ENCODE results near the gene SLC2A10.
"Not testable (repeated sequence)": the region's sequence is repeated elsewhere in the genome, so short reads cannot be mapped to it uniquely, and the experiment has no call there.

SLC2A10 gene

DNA sequence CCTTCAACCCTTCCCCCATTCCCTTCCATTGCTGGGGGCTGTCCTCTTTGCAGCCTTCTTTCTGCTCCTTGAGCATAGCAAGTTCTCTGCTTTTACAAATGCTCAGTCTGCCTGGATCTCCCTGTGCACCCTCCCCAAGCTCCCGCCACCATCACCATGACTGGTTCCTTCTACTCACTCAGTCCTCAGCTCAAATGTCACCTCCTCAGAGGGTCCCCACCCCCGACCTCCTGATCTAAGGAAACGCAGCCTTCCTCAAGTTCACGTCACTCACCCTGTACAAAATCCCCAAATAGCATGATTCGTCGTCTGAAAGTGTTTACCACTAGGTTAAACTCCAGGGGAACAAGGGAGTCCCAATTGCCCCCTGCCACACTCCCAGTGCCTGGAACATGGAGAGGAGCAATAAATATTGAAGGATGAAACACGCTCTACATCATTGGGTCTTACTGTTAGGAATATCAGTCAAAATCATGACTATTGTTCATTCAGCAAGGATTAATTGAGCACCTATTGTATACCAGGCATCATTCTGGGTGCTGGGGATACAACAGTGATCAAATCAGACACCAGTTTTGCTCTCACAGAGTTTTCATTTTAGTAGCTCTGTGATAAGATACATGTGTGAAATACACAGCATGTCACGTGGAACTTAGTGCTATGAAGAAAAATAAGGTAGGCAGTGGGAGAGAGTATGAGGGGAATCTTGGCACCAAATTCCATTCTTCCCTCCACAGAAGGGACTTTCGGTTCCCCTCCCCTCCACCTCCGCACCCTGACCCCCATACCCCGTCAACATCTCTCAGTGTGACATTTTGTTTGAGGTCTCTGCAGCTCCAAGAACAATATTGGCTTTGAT is 35.8 kb upstream of the SLC2A10 start:
- TF ChIP-seq CTCF (conservative IDR thresholded peaks at IDR 0.05; ENCODE audit: control insufficient read depth, insufficient read depth, low read depth, low read length) = no peak
- DNase-seq (ENCODE audit: low read depth) = no peak
- H3K4me3 ChIP-seq (ENCODE audit: control insufficient read depth, low read depth, low read length) = no peak overlapping the region

DNA sequence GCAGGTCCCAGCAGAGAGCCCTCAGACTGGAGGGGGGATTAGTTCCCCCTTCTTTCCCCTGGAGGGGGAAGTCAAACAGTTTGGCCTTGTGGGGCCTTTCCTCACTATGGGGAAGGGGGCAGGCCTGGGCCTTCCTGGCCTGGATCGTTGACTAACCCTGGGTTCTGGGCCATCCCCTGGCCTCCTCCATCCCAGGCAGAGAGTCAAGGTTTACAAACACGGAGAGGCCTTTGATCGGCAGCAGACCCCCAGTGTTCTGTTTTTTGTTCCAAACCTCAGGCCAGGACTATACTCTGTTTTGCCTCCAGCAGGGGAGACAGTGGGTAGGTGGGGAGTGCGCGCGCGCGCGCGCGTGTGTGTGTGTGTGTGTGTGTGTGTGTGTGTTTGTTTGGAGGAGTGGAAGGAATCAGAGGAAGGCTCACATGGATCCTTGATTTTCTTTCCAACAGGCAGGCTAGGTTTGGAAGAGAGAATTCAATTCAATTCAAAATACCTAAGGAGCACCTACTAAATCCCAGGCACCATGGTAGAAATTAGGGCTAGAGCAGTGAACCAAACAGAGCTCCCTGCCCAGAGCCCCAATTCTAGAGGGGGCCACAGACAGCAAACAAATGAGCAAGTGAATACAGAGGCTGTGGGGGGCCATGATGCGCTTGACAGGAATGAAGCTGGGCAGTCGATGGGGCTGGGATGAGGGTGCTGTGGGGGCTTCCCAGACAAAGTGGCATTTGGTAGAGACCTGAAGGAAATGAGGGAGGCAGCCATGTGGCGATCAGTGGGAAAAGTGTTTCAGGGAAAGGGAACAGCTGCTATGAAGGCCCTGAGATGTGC is 35.0 kb upstream of the SLC2A10 start:
- no peak for DNase-seq (ENCODE audit: low read depth)
- H3K4me3 ChIP-seq (ENCODE audit: control insufficient read depth, low read depth, low read length) = no peak overlapping the region
- TF ChIP-seq CTCF (conservative IDR thresholded peaks at IDR 0.05; ENCODE audit: control insufficient read depth, insufficient read depth, low read depth, low read length) = no peak

DNA sequence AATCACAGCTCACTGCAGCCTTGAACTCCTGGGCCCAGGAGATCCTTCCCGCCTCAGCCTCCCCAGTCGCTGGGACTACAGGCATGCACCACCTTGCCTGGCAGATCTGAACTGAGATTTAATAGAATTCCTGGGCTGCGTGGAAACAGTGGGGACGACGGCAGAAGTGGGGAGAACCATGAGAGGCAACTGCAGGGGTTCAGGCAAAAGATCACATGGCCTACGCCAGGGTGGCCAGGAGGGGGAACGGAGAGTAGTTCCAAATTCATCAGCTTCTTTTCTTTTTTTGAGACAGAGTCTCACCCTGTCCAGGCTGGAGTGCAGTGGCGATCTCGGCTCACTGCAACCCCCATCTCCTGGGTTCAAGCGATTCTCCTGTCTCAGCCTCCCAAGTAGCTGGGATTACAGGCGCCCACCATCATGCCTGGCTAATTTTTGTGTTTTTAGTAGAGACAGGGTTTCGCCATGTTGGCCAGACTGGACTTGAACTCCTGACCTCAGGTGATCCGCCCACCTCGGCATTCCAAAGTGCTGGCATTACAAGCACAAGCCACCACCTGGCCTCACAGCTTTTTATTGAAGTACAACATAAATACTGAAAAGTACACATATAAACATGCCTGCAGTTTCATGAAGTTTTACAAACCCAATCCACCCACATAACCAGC is 32.7 kb upstream of the SLC2A10 start:
- DNase-seq (ENCODE audit: low read depth); H3K4me3 ChIP-seq (ENCODE audit: control insufficient read depth, low read depth, low read length): not testable (repeated sequence)

GRCh38 chr20:46677608-46678007 is 31.8 kb upstream of the SLC2A10 start:
- H3K4me3 ChIP-seq (ENCODE audit: control insufficient read depth, low read depth, low read length) = no peak overlapping the region
- TF ChIP-seq CTCF (conservative IDR thresholded peaks at IDR 0.05; ENCODE audit: control insufficient read depth, insufficient read depth, low read depth, low read length) = no peak
- no peak for DNase-seq (ENCODE audit: low read depth)

DNA sequence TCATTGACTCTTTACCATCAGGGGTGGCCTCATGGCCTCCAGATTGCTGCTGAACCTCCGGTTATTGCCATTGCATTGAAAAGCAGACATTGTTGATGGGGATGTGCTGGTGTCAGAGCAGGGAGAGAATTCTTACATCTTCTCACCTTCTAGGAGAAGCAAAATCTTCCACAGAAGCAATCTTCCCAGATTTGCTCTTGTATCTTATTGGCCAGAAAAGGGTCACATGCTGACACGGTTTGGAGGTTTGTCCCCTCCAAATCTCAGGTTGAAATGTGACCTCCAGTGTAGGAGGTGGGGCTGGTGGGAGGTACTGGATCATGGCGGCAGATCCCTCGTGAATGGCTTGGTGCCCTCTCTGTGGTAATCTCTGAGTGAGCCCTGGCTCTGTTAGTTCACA is 30.9 kb upstream of the SLC2A10 start:
- H3K4me3 ChIP-seq (ENCODE audit: control insufficient read depth, low read depth, low read length) = no peak overlapping the region
- DNase-seq (ENCODE audit: low read depth) = no peak
- TF ChIP-seq CTCF (conservative IDR thresholded peaks at IDR 0.05; ENCODE audit: control insufficient read depth, insufficient read depth, low read depth, low read length) = no peak

GRCh38 chr20:46680684-46681031 is 28.8 kb upstream of the SLC2A10 start:
- no peak overlapping the region for H3K4me3 ChIP-seq (ENCODE audit: control insufficient read depth, low read depth, low read length)
- TF ChIP-seq CTCF (conservative IDR thresholded peaks at IDR 0.05; ENCODE audit: control insufficient read depth, insufficient read depth, low read depth, low read length) = no peak
- no peak for DNase-seq (ENCODE audit: low read depth)
